ENCODE data around the gene SHROOM2.
"Not testable (repeated sequence)": the region's sequence is repeated elsewhere in the genome, so short reads cannot be mapped to it uniquely, and the experiment has no call there.

Gene SHROOM2

DNA sequence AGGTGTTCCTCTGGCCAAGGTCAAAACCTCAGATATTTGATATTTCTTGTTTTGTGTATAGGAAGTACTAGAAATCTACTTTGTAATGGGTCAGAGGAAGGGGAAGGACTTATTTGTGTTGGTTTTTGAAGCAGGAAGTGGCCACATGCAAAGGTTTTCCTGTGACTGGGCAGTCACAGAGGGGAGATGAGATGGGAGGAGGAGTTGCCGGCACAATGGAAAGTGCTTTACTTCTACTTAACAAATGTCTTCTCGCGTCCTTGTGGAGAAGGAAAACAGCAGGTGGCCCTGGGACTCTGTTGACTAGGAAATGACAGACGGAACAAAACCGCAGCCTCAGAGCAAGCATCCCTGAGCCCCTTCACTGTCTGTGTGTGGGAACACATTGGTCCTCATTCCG, 46.6 kb downstream of the SHROOM2 start:
- no peak for DNase-seq

DNA sequence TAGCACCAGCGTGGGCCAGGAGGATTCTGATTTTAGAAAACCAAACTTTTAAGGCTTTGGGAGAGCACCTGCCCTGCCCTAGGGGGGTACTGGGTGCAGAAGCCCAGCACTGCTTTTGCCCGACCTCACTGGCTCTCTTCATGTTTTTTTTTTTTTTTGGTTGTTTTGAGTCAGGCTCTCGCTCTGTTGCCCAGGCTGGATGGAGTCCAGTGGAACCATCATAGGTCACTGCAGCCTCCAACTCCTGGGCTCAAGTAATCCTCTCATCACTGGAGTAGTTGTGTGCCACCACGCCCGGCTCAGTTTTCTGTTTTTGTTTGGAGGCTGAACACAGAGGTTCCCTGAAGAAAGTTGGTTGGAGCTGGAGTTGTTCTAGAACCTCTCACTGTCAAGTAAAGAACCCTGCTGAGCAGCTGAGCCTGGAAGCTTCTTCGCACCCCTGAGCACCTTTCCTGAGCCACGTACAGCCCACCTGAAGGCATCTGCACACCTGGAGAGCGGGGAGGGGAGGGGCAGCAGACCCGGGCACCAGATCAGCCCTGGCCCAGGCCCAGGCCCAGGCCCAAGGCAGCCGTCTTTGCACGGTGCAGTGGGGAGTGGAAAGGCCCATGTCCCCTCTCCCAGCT, 49.5 kb downstream of the SHROOM2 start:
- DNase-seq = no peak

DNA sequence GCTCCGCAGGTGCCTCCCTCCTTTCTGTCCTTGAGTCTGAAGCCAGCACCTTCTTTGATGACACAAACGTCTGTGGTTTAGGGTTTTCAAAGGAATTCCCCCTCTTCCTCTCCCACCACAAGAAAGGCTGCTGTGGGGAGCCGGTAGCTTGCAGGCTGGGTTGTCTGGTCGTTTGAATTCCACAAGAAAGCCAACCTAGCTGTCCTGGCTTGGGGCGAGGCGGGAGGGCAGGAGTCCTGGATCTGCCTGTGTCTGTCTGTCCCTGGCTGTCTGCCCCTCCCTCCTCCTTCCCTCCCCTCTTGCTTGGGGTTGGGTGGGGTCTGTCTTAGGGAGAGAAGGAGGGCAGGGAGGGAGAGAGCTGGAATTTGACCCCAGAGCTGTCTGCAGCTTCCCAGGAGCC, 56.3 kb downstream of the SHROOM2 start:
- no peak for DNase-seq

DNA sequence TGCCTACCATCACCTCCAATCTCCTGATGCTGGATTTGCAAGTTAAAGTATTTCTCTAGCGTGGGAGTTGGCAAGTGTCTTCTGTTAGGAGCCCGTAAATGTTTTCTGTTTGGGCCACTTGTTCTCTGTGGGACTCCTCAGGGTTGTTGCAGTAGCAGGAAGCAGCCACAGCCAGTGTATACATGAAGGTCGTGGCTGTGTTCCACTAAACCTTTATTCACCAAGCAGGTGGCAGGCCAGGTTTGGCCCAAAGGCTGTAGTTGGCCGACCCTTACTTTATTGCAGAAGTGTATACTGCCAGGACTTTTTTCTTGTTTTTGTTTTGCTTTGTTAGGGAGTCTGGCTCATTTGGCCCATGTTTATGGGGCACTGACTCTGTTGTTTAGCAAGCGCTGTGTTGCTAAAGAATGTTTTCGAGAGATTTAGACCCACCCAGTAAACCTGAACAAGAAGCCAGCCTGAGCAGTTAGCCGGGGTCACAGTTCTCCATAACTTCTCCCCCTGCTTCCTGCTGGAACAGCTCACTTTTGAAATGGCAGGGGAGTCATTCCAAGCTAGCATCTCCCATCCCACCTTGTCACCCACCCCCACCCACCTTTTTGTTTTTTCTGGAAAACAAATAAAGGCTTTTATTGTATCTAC, 58.8 kb downstream of the SHROOM2 start:
- DNase-seq = no peak

DNA sequence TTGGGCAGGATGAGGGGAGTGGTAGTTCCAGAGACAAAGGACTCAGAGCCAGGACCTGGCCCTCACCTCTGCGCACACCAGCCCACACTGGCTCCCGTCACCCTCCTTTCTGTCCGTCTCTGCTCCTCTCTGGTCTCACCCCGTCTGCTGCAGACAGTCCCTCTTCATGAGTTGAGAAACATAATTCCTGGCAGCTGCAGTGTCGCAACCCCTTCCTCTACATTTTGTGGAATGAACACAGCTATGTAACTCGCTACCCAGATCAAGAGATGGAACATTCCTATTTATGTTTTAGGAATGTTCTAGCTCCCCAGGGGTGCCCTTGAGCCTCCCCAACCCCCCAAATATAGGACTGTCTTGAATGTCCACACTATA, 59.3 kb downstream of the SHROOM2 start:
- DNase-seq = no peak

DNA sequence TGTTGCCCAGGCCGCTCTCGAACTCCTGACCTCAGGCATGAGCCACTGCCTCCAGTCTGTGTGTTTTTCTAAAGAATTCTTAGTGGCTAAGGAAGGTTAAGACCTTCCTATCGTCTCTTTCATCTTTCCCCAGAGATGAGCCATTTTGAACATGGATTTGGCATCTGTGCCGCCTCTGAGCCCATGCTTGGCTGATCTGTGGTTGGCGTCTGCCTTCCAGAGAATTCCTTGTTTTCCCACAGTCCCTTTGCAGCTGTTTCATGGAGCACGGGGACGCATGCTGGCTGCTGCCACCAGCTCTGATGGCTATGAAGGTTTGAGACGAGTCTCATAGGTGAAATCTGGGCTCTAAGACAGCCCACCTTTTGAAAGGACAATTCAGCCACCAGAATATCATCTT, 60.4 kb downstream of the SHROOM2 start:
- no peak for DNase-seq

DNA sequence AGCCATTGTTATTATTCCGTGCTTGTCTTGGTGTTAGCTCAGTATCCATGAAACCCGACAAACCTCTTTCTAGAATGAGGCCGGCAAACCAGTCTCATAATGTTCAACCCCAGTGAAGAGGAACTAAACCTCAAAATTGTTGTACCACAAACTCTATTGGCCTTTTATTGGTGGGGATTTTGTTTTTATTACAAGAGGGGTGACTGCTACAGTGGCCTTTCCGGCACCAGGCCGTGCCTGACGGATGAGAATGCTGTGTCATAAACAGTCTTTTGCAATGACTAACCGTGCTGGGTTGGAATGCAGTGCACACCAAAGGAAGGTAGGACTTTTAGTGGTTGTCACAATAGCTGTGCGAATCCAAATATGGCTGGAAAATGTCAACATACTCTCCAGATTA, 60.8 kb downstream of the SHROOM2 start:
- no peak for DNase-seq

DNA sequence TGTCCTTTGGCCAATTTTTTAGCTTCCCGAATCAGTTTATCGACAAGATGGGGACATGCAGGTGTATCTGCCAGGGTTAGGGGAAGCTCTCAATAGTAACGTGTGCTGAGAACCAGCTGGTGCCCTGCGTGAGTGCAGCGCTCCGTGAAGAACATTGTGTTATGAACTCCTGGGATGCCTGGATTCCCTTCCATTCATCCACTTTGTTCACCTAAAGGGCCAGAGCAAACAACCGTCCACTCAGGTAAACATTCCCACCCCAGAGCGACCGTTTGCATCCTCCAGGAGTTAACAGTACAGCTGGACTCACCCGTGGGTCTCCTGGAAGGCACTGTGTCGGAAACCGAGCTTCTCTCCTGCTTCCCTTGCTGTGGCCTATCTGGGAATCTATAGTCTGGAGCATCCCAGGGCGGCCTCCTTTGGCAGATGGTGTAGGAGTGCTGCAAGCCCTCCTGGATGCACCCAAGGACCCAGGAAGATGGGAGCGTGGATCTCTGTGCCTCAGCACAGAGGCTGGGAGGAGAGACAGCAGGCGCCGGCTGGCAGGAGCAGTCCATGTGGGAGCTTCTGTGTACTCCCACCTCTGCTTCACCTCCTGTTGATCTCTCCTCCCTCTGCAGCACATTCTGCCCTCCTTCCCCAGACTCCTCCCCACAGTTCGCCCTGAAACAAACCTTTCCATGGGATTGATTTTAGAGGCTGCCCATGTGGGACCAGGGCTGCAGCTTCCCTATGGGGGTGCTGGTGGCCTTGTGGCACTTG, 62.7 kb downstream of the SHROOM2 start:
- no peak for DNase-seq

DNA sequence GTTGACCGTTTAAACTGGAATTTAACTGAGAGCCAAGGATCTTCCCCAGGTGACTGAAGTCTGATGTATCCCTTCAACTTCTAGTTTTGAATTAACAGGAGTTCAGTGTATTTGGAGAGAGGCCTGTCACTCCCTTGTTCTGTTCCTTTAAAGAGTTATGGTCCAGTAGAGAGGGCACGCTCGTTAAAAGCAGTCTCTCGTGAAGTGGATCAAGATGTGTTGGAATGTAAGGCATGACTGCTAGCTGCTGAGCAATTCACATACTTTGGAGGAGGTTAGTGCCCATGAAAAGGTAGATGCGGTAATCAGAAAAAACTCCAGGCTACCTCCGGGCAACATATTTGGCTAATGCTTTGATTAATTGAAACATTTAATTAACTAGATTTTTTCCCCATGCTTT, 65.7 kb downstream of the SHROOM2 start:
- no peak for DNase-seq

DNA sequence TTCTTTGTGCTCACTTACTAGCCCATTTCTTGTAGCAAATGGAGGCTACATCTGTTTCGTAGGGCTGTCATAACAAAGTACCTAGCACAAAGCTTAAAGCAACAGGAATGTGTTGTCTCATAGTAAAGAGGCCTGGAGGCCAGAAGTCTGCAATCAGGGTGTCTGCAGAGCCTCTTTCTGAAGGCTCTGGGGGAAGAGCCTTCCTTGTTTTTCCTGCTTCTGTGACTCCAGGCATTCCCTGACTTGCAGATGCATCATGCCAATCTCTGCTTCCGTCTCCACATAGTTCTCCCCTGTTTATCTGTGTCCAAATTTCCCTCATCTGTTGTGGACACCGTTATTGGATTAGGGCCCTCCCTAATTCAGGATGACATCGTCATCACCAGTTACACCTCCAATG, 67.1 kb downstream of the SHROOM2 start:
- DNase-seq = no peak

DNA sequence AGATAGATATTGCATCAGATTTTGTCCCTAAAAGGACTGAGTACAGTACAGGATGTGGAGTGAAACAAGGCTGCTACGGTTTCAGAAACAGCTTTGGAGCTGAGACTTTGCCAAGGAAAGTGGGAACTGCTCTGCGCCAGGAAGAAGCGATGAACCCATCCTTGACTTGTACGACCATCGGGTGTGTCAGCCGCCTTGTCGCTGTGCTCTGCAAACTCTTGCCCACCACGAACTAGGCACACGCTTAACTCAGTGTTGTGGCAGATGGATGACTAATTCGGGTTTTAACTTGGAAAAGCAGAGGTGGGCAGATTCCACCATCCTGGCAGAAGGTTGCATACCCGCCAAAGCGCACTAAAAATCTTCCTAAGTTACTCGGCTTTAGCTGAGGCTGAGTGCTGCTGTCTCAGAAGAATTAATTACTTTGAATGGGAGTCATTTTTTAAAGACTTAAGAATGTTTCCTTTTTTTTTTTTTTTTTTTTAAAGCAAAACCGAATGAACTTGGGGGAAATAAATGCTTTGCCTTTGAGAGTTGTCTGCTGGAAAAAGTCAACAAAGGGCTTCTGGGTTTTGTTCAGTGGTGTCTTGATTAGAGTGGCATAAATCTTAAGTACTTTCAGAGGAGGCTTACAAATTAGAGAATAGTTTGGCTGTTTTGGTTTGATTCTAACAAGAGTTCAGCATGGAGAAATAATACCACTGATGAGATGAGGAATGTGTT, 69.5 kb downstream of the SHROOM2 start:
- no peak for DNase-seq

DNA sequence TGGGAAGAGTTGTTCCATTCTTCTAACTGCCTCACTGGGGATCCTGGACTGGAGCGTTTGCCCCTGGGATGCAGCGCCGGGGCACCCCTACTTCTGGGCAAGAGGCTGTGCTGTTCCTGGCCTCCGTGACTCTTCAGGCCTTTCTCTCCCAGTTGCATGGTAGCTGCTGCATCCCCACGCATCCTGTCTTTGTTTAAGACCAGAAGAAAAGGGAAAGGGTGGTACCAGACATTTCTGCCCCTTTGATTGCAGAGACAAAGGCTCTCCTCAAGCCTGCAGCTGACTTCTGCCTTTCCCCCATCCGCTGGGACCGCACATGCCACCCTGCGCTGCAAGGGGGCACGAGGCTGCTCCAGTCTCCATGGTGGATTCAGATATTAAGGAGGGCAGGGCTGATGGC, 70.4 kb downstream of the SHROOM2 start:
- DNase-seq = no peak

DNA sequence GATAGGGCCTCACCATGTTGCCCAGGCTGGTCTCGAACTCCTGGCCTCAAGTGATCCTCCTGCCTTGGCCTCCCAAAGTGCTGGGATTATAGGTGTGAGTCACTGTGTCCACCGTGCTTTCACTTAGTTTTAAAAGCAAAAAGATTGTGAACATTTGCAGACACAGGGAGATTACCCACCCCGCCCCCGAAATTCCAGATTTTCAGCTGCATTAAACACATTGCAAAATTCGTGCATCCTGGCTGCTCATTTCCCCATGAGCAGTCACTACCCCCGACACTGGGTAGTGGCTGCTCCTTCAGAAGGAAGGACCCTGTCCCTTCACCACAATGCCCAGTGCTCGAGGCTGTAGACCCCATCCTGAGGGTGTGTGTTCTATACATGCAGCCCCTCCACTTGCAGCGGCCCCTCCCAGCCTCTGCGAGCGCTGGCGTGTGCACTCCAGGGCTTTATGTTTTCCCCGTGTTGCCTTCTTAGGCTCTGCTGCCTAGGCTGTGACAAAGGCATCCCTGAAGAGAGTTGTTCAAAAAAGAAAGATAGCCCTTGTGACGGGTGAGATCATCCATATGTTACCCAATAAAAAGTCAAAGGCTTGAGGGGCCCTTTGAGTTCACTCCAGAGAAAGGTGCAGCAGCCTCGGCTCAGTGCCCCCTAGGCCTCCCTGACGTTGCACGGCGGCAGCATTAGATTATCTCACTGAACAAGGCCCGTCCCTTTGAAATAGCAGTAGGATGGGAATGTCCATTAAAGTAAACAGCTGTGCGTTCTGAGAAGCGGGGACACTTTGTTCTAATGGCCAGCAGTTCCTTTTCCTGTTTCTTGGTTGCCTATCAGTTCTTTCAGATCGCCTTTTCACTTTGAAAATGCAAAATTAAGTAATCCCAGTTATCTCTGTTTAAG, 71.6 kb downstream of the SHROOM2 start:
- no peak for DNase-seq

DNA sequence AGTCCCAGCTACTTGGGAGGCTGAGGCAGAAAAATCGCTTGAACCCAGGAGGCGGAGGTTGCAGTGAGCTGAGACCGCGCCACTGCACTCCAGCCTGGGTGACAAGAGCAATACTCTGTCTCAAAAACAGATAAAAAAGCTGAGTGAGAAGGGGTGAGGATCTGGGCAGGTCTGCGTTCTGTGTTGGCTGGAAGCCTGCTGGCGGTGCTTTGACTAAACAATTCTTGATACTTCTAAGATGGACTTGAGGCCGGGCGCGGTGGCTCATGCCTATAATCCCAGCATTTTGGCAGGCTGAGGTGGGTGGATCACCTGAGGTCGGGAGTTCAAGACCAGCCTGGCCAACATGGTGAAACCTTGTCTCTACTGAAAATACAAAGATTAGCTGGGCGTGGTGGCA, 72.5 kb downstream of the SHROOM2 start:
- DNase-seq = not testable (repeated sequence)

DNA sequence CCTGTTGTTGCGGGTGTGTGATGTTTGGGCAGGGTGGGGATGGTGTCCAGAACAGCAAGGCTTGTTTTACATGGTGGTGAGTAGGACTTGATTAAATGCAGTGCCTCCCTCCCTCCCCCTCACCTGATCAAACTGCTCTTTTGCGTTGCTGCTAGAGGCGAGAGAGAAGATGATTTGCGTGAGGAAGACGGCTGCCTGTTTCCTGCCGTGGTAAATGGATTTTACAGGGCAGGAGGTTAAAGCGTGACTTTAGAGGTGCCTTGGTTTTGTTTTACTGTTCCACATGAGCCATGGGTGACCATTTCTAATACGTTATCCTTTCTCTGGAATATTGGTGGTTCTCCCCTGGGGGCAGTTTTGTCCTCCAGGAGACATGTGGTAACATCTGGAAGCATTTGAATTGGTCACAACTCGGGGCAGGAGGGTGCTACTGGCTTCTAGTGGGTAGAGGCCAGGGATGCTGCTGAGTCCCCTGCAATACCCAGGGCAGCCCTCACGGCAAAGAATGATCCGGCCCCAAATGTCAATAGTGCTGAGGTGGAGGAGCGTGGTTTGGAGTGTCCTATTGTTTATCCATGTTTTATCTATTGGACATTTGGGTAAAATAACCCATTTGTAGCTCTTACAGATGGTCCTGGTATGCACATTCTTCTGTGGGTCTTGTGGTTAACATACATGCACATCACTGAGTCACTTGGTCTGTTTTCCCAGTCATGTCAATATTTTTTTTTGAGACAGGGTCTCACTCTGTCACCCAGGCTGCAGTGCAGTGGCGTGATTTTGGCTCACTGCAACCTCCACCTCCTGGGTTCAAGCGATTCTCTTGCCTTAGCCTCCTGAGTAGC, 73.7 kb downstream of the SHROOM2 start:
- DNase-seq = no peak

DNA sequence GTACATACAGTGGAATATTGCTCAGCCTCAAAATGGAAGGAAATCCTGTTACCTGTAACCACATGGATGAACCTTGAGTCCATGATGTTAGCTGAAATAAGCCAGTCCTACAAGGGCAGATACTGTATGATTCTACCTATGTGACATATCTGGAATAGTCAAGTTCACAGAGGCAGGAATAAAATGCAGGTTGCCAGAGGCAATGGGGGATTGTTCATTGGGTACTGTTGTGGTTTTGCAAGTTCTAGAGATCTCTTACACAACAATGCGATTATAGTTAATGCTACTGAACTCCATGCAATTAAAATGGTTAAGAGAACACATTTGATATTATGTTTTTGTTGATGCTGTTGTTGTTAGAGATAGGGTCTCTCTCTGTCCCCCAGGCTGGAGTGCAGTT, 74.6 kb downstream of the SHROOM2 start:
- DNase-seq = no peak

DNA sequence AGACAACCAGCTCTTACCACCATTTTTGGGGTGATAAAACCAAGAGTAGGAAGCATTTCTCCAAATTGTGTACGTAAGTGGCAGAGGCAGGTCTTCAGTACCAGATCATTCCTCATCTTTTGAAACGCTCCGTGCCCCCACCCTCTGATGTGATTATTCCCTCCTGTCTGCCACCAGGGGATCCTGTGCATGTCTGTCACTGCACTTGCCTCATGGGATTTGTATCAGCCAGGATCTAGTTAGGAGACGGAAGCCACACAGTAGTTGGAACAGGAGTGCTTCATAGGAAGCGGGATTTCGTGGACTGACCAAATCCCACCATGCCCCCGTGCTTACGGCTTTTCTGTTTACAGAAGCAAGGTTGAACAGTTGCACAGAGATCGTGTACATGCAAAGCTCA, 75.5 kb downstream of the SHROOM2 start:
- no peak for DNase-seq

DNA sequence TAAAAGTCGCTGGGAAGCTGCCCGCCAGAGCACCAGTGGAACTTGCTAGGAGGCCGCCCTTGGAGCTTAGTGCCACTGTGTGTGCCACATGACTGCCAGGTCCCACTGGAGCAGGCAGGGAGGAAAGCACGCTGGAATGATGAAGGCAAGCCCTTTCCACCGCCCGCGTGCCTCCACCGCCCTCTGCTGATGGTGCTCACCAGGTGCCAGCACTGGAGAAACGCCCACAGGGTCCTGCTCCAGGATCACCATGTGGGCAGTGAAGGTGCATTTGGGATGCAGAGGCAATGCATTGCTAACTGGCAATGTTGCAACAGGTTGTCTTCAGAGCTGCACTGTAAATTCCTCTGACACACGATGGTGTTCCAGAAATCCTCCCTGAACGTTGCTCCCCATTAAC, 76.3 kb downstream of the SHROOM2 start:
- no peak for DNase-seq

DNA sequence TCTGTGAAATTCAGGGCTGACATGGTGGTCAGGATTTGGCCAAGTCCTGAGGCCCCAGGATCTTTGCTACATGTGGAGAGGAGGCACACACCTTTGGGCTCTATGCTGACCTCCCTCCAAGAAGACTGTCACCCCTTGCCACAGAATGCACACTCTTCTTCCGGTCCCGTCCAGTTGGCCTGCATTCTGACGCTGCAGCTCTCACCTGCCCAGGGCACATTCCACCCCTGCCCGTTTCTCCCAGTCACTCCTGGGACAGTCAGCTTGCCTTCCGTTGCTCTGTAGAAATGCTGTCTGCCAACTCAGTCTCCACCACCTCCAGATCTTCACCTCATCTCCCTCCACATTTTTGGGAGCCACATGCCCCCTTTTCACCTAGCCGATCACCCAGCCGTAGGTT, 76.7 kb downstream of the SHROOM2 start:
- no peak for DNase-seq

DNA sequence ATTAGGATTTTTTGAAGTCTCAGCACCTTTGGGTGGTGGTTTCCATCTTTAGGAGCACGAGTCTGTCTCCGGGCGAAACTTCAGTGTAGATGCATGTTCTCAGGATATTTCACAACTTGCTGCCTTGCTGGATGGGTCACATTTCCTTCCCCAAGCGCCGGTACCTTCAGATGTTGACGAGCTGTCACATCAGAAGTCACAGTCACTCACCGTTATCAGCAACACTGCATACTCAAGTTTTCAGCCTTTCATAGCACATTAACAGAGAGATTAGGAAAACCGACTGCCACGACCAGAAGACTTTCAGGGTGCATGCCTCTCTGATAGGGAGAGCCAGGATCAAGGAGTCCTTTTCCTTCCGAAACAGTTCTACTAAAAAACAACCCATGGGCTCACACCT, 77.8 kb downstream of the SHROOM2 start:
- no peak for DNase-seq

DNA sequence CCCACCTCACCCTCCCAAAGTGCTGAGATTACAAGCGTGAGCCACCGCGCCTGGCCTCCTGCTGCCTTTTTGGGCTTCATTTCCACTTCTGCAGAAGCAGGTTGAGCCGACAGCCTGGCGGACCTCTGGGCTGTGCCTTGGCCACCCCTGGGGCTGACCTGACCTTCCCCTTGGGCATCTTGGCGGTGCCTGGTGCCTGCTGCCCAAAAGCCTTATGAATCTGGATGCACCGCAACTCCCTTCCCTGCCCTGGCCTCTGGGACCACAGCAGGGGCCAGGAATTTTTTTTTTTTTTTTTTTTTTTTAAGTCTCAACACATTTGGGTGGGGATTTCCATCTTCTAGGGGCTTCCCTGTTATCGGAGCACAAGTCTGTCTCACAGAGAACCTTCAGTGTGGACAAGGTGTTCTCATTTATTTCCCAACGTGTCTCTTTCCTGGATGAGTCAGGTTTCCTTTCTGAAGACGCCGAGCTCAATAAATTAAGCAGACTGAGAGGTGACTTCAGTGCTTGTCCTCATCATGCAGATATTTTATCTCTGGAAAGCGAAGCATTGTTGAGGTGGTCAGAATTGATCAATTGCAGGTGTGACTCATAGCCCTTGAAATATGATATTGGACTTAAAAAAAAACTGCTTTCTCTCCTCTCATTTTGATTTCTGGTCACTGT, 79.7 kb downstream of the SHROOM2 start:
- DNase-seq = no peak

Measured in activated CD8-positive, alpha-beta memory T cell treated with anti-CD3 and anti-CD28 coated beads, Interleukin-2, amount 50 U/mL, for 48 hours (primary cell).